PC-9 (cell line): ENCODE data around the gene PDE7B.

ENCODE experiments used
- EZH2 ChIP-seq: fragments of 200-600 bp; sonication (generic); IDR thresholded peaks from 2 replicates; pipeline ENCODE4 v1.8.0; 2017; ENCODE audit warnings: antibody characterized with exemption, low read depth
- TF ChIP-seq, protein P1 (sequence below): fragments of 200-600 bp; sonication (generic); conservative IDR thresholded peaks from 2 replicates; pipeline ENCODE4 v1.6.1; 2017; ENCODE audit warnings: mixed run types, antibody characterized with exemption, mild to moderate bottlenecking, moderate library complexity

DNA sequence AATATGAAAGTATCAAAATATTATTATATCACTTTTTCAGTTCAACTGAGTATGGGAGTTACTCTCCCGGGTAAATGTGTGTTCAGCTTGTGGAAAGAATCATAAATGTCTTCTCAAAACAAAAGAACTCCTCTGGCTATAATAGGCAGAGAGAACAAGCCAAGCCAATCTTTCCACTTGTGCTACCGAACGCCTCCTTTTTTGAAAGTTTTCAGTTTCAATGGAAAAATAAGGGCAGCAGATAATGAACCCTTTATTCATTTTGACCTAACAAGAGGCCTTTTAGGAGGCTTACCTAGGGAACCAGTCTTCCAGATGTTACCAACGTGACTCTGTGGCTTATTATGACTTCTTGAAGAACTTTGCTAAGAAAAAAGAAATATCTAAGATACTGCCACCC lies 67.5 kb downstream of the PDE7B start:
- TF ChIP-seq, protein P1, sequence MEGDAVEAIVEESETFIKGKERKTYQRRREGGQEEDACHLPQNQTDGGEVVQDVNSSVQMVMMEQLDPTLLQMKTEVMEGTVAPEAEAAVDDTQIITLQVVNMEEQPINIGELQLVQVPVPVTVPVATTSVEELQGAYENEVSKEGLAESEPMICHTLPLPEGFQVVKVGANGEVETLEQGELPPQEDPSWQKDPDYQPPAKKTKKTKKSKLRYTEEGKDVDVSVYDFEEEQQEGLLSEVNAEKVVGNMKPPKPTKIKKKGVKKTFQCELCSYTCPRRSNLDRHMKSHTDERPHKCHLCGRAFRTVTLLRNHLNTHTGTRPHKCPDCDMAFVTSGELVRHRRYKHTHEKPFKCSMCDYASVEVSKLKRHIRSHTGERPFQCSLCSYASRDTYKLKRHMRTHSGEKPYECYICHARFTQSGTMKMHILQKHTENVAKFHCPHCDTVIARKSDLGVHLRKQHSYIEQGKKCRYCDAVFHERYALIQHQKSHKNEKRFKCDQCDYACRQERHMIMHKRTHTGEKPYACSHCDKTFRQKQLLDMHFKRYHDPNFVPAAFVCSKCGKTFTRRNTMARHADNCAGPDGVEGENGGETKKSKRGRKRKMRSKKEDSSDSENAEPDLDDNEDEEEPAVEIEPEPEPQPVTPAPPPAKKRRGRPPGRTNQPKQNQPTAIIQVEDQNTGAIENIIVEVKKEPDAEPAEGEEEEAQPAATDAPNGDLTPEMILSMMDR: no peak
- TF ChIP-seq EZH2: no peak
